Ascending aorta (tissue), 2 donors: ENCODE measurements around the gene STX18. TPM values are rescaled to one million over a fixed set of nuclear protein-coding genes. Genes with fewer than 3 reads are reported as not detected.

Source experiments
- DNase-seq, 2 donors: peaks; one replicate each; pipeline ENCODE4 v3.0.0-alpha.2; 2019; ENCODE audit warnings: low spot score in 2 of 2
- H3K27ac ChIP-seq, 2 donors: fragments of 200-600 bp; sonication (generic); one replicate each; pipeline ENCODE4 v1.5.1; 2016 to 2017; ENCODE audit warnings: mild to moderate bottlenecking in 1 of 2
- H3K27me3 ChIP-seq: fragments of 200-600 bp; sonication (generic); one replicate; pipeline ENCODE4 v1.5.1; 2017
- H3K36me3 ChIP-seq, 2 donors: fragments of 200-600 bp; sonication (generic); one replicate each; pipeline ENCODE4 v1.5.1; 2016
- H3K4me1 ChIP-seq, 2 donors: fragments of 200-600 bp; sonication (generic); one replicate each; pipeline ENCODE4 v1.5.1; 2016 to 2017; ENCODE audit warnings: mild to moderate bottlenecking in 1 of 2
- H3K4me3 ChIP-seq, 2 donors: fragments of 200-600 bp; sonication (generic); one replicate each; pipeline ENCODE4 v1.5.1; 2016 to 2017; ENCODE audit warnings: mild to moderate bottlenecking in 1 of 2
- H3K9me3 ChIP-seq, 2 donors: fragments of 200-600 bp; sonication (generic); one replicate each; pipeline ENCODE4 v1.5.1; 2016
- intact Hi-C: fragments of 100-400 bp; cut with DNase I; formaldehyde crosslinking; loops from one replicate; pipeline ENCODE4 v1.15.1; 2023
- total RNA-seq: library from RNA; depleted of rRNA; stranded (reverse); fragments of >200 nt; gene quantifications from one replicate; pipeline ENCODE4 v1.1.0, GENCODE V29; 2016
- TF ChIP-seq, protein P1 (sequence below), 3 experiments: fragments of 200-600 bp in 2 of 3; fragments of 450-650 bp in 1 of 3; sonication (generic) in 2 of 3; IDR thresholded peaks; one replicate each; pipeline ENCODE4 v1.5.1; 2016 to 2019; ENCODE audit warnings: antibody characterized with exemption in 3 of 3, mild to moderate bottlenecking in 1 of 3, moderate library complexity in 1 of 3

STX18 gene
- total RNA-seq, 1 donor from 2014 or later, result 28.2 TPM

DNA sequence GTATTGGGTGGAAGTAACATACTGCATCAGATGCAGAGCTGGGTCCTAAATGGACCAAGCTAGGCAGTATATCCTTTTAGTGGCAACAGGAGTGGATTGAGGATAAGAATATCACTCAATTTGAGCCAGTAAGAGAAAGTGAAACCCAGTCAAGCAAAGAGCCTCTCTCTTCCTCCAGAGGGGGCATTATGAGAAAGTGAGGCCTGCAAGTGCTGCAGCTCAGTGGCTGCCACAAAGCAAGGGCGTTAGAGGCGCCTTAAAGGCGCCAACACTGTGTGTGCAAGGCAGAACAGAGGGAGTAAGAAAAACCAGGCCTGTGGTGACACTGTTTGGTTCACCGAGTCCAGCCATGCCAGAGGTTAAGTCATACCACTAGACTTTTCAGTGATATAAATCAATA, 17.5 kb downstream of the STX18 start:
- H3K27me3 ChIP-seq, result no peaks in the 10 kb centered on the region
- intact Hi-C loops, result no loop called here
- H3K4me1 ChIP-seq, result no peaks in the 10 kb centered on the region
- TF ChIP-seq, protein P1, sequence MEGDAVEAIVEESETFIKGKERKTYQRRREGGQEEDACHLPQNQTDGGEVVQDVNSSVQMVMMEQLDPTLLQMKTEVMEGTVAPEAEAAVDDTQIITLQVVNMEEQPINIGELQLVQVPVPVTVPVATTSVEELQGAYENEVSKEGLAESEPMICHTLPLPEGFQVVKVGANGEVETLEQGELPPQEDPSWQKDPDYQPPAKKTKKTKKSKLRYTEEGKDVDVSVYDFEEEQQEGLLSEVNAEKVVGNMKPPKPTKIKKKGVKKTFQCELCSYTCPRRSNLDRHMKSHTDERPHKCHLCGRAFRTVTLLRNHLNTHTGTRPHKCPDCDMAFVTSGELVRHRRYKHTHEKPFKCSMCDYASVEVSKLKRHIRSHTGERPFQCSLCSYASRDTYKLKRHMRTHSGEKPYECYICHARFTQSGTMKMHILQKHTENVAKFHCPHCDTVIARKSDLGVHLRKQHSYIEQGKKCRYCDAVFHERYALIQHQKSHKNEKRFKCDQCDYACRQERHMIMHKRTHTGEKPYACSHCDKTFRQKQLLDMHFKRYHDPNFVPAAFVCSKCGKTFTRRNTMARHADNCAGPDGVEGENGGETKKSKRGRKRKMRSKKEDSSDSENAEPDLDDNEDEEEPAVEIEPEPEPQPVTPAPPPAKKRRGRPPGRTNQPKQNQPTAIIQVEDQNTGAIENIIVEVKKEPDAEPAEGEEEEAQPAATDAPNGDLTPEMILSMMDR (IDR thresholded peaks at IDR 0.05), result no peak
- no peaks in the 10 kb centered on the region for H3K9me3 ChIP-seq
- H3K36me3 ChIP-seq, result no peaks in the 10 kb centered on the region
- no peak overlapping the region for H3K4me3 ChIP-seq
- no peak for DNase-seq
- no peak overlapping the region for H3K27ac ChIP-seq

DNA sequence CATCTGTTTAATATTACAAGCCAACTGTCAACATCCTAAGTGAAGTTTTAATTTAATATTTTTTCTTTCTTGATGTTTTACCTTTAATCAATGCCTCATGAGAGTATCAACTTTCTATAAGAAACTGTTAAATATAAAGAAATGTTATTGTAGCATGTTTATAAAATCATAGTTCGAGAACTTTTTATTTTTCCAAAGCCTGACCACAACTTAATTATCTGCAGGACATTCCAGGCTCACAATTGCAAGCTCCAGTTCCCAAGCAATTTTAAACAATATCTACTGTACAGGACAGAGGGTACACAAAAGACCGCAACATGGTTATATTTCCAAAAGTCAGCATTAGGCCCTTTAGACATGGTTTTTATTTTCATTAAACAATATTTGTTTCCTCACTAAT, 20.1 kb downstream of the STX18 start:
- TF ChIP-seq, protein P1 (IDR thresholded peaks at IDR 0.05), result no peak
- intact Hi-C loops, result no loop called here

DNA sequence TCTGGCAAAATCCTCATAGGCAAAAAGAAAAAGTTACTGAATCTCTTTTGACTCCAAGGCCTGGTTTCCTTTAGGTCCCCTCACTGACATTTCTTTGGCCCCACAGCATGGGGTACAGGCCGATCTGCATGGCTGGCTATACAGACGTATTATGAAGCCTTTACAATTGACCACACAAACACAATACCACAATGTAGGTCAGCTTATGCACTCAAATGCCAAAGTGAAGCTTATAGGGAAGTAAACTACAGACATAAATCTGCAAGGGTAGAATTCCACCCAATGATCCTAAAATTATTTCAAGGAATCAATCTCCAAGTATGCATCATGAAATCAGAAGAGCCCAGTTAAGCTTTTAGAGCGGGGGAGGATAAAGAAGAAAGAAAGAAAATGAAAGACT, 20.7 kb downstream of the STX18 start:
- H3K27ac ChIP-seq, result no peak overlapping the region
- H3K4me1 ChIP-seq, result no peaks in the 10 kb centered on the region
- TF ChIP-seq, protein P1 (IDR thresholded peaks at IDR 0.05), result no peak
- no peaks in the 10 kb centered on the region for H3K9me3 ChIP-seq
- H3K36me3 ChIP-seq, result no peaks in the 10 kb centered on the region
- intact Hi-C loops, result no loop called here
- no peak for DNase-seq
- H3K27me3 ChIP-seq, result no peaks in the 10 kb centered on the region
- no peak overlapping the region for H3K4me3 ChIP-seq

More for the DNA sequence above, 20.1 kb downstream of the STX18 start:
- Histone ChIP-seq H3K9me3 (no peaks in the 10 kb centered on the region), H3K27ac (no peak overlapping the region), H3K4me1 (no peaks in the 10 kb centered on the region), H3K4me3 (no peak overlapping the region), H3K27me3 (no peaks in the 10 kb centered on the region), H3K36me3 (no peaks in the 10 kb centered on the region)
- no peak for DNase-seq

DNA sequence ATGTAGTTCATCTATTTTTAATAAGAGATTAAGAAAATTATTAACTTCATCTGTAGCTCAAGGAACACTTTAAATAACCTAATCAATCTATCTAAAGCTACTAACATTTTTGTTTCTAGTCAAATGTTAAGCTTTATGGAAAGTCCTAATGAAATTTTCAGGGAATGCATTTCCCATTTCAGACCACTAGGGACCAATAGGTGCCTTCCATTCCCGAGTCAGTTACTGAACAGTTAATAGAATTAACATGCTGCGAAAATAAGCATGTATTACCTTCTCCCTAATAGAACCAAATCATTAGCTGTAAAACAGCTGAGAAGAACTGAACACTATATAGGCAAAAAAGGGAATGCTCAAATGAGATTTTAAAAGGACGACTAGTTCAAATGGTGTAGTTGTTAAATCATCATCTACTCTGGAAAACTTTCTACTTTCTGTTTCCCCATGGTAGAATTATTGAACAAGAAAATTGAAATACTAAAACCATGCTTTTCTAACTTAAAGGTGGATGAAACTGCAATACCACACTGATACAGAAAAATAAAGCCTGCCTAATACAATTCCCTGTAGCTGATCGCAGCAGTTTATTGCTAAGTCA, 22.5 kb downstream of the STX18 start:
- intact Hi-C loops, result no loop called here
- DNase-seq, result no peak
- H3K36me3 ChIP-seq, result no peaks in the 10 kb centered on the region
- H3K27ac ChIP-seq, result no peak overlapping the region
- H3K27me3 ChIP-seq, result no peaks in the 10 kb centered on the region
- no peaks in the 10 kb centered on the region for H3K4me1 ChIP-seq
- TF ChIP-seq, protein P1 (IDR thresholded peaks at IDR 0.05), result peak in 1 of 3 experiments; percentile 16
- no peaks in the 10 kb centered on the region for H3K9me3 ChIP-seq
- H3K4me3 ChIP-seq, result no peak overlapping the region

DNA sequence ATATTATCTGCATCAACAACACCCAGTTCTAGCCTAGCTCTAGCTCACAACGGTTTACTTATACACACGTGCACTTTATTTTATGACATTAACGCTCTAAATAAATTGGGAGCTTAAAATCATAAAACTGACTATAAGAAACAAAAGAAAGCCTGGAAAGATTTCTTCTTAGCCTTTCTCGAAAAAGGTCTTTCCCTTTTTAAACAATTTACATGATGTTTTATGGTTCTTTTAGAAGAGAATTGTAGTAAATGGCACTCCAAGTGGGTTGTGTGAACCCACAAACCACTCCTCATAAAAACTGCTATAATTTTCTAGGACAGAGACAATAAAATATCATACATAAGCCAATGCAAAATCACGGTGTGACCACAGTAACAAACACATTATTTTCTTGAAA, 23.1 kb downstream of the STX18 start:
- H3K36me3 ChIP-seq, result no peaks in the 10 kb centered on the region
- DNase-seq, result no peak
- no peak overlapping the region for H3K27ac ChIP-seq
- no peak overlapping the region for H3K4me3 ChIP-seq
- no peaks in the 10 kb centered on the region for H3K9me3 ChIP-seq
- intact Hi-C loops, result no loop called here
- no peaks in the 10 kb centered on the region for H3K4me1 ChIP-seq
- H3K27me3 ChIP-seq, result no peaks in the 10 kb centered on the region
- TF ChIP-seq, protein P1 (IDR thresholded peaks at IDR 0.05), result no peak

DNA sequence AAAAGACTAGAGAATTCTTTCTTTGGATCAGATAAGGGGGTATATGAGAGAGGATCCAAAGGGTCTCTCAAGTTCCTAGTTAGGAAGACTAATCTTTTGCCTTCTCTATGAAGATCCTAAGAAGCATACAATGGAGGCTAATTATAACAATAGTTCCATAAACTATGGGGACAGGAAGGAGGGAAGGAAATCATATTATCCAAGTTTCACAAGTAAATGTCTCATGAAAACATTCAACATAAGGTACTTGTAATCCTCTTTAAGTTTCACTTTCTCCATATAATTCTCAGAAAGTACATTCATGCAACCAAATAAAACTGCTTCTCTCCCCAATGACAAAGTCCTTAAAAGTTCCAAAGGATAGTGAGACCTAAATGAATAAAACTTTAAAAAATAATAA, 27.1 kb downstream of the STX18 start:
- TF ChIP-seq, protein P1 (IDR thresholded peaks at IDR 0.05), result no peak
- DNase-seq, result no peak
- Histone ChIP-seq H3K4me3 (no peak overlapping the region), H3K36me3 (no peaks in the 10 kb centered on the region), H3K27me3 (no peaks in the 10 kb centered on the region), H3K27ac (no peak overlapping the region), H3K4me1 (no peaks in the 10 kb centered on the region), H3K9me3 (no peaks in the 10 kb centered on the region)
- intact Hi-C loops, result no loop called here
